Mucosa of rectum (tissue), 2 donors: ENCODE results near the gene ATP10B.

Experiments used
- H3K27ac ChIP-seq, 2 donors: one replicate each; pipeline ENCODE4 v1.7.0; 2013; ENCODE audit warnings: inconsistent platforms in 2 of 2, low read depth in 2 of 2, low read length in 2 of 2
- H3K27me3 ChIP-seq, 2 donors: one replicate each; pipeline ENCODE4 v1.7.0; 2013; ENCODE audit warnings: low read length in 2 of 2; ENCODE audit not compliant: control insufficient read depth in 2 of 2, insufficient read depth in 2 of 2
- H3K36me3 ChIP-seq, 2 donors: one replicate each; pipeline ENCODE4 v1.7.0; 2013; ENCODE audit warnings: low read length in 2 of 2; ENCODE audit not compliant: control insufficient read depth in 2 of 2, insufficient read depth in 2 of 2
- H3K4me1 ChIP-seq, 2 donors: one replicate each; pipeline ENCODE4 v1.7.0; 2013; ENCODE audit warnings: low read length in 2 of 2, mild to moderate bottlenecking in 1 of 2; ENCODE audit not compliant: control insufficient read depth in 2 of 2, insufficient read depth in 2 of 2
- H3K4me3 ChIP-seq, 2 donors: one replicate each; pipeline ENCODE4 v1.7.0; 2013; ENCODE audit warnings: low read length in 2 of 2
- H3K9ac ChIP-seq, 2 donors: one replicate each; pipeline ENCODE4 v1.7.0; 2013; ENCODE audit warnings: low read length in 2 of 2, low read depth in 1 of 2, mild to moderate bottlenecking in 1 of 2
- H3K9me3 ChIP-seq, 2 donors: one replicate each; pipeline ENCODE4 v1.7.0; 2013; ENCODE audit warnings: low read length in 2 of 2; ENCODE audit not compliant: control insufficient read depth in 2 of 2
- donor health status: healthy.
- donor health status: Normal muscosa, but diverticular disease.

The ATP10B gene

DNA sequence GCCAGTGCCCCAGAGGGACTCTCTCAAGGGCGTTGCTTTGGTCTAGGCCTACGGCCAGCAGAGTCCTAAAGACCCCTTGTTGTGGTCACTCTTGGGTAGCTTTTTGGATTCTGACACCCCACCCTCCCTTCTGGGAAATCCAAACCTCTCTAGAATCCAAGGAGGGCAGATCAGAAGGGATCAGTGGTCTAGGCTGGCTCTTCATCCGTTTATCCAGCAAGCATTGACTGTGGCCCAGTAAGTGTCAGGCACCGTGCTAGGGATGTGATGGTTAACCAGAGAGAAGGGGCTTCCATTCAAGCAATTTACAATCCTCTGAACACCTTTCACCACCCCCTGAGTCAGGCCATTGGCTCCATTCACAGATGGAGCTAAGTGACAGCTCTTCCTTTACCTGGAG is 249.3 kb downstream of the ATP10B start:
- no peak overlapping the region for H3K9ac ChIP-seq
- H3K4me1 ChIP-seq: no peaks in the 10 kb centered on the region
- no peaks in the 10 kb centered on the region for H3K9me3 ChIP-seq
- H3K4me3 ChIP-seq: no peak overlapping the region
- no peaks in the 10 kb centered on the region for H3K27me3 ChIP-seq
- H3K36me3 ChIP-seq: peaks cover 54 to 64% of the 10 kb centered on the region in 2 donors
- no peak overlapping the region for H3K27ac ChIP-seq

DNA sequence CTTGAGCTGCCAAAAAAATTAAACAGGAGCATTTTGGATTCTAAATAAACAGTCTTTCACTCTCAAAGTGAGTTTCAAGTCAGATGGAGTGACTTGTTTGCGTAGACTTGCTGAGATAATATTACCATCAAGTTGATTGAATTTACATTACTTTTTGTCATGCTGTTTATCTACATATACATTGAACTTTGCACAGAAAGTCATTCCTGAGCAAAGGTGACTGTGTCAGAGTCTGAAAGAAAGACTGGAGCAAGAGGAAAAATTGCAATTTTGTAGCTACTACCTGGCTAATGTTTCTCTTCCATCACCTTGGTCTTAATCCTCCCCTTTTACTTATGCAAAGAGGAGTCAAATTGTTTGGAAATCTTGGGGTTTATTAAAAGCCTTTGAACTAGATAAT is 251.0 kb downstream of the ATP10B start:
- H3K4me3 ChIP-seq: no peak overlapping the region
- no peaks in the 10 kb centered on the region for H3K27me3 ChIP-seq
- no peaks in the 10 kb centered on the region for H3K9me3 ChIP-seq
- no peak overlapping the region for H3K9ac ChIP-seq
- no peaks in the 10 kb centered on the region for H3K4me1 ChIP-seq
- no peak overlapping the region for H3K27ac ChIP-seq
- peaks cover 45 to 56% of the 10 kb centered on the region in 2 donors for H3K36me3 ChIP-seq

DNA sequence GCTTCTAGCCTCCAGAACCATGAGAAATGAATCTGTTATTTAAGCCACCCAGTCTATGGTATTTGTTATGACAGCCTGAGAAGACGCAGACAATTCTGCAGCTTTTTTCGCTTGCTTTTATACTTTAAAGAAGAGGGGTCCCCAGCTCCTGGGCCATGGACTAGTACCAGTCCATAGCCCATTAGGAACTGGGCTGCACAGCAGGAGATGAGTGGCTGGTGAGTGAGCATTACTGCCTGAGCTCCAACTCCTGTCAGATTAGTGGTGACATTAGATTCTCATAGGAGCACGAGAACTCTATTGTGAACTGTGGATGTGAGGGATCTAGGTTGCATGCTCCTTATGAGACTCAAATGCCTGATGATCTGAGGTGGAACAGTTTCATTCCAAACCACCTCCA is 278.7 kb downstream of the ATP10B start:
- Histone ChIP-seq H3K27me3 (no peaks in the 10 kb centered on the region), H3K9ac (no peak overlapping the region), H3K9me3 (no peaks in the 10 kb centered on the region), H3K4me3 (no peak overlapping the region), H3K36me3 (peaks cover 36 to 48% of the 10 kb centered on the region in 2 donors), H3K27ac (no peak overlapping the region), H3K4me1 (no peaks in the 10 kb centered on the region)

- no peak overlapping the region for H3K27ac ChIP-seq
- no peaks in the 10 kb centered on the region for H3K9me3 ChIP-seq
- H3K27me3 ChIP-seq: no peaks in the 10 kb centered on the region
- H3K36me3 ChIP-seq: peaks cover 54 to 61% of the 10 kb centered on the region in 2 donors
- H3K9ac ChIP-seq: no peak overlapping the region
- no peaks in the 10 kb centered on the region for H3K4me1 ChIP-seq
- H3K4me3 ChIP-seq: no peak overlapping the region
These were observed 284.8 kb downstream of the ATP10B start for GRCh38 chr5:160567031-160567705.

- Histone ChIP-seq H3K9me3 (no peaks in the 10 kb centered on the region), H3K4me3 (no peak overlapping the region), H3K36me3 (peaks cover 52 to 53% of the 10 kb centered on the region in 2 donors), H3K9ac (no peak overlapping the region), H3K27me3 (no peaks in the 10 kb centered on the region), H3K27ac (no peak overlapping the region), H3K4me1 (no peaks in the 10 kb centered on the region)
These were observed 286.6 kb downstream of the ATP10B start for GRCh38 chr5:160565376-160565775.

DNA sequence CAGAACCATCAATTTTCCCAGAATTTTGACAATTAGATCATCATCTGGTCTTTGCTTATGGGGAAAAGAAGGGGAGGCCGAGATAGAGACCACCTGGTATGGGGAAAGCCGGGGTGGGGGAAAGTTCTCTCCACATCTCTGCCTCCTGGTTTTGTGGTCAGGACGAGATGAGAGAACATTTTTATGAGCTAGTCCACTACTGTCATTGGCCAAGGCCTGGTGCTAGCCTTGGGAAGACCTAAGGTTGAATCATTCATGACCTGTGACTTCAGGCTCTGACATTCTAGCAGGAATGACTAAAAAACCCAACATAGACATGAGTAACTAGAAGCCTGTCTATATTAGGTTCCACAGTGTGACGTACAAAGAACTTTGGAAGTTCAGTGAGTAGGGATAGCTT is 295.2 kb downstream of the ATP10B start:
- H3K27me3 ChIP-seq: no peaks in the 10 kb centered on the region
- no peak overlapping the region for H3K27ac ChIP-seq
- H3K4me1 ChIP-seq: no peaks in the 10 kb centered on the region
- H3K36me3 ChIP-seq: peaks cover 0 to 5% of the 10 kb centered on the region in 2 donors
- no peaks in the 10 kb centered on the region for H3K9me3 ChIP-seq
- no peak overlapping the region for H3K4me3 ChIP-seq
- H3K9ac ChIP-seq: no peak overlapping the region

GRCh38 chr5:160555971-160556631 is 295.9 kb downstream of the ATP10B start:
- H3K27ac ChIP-seq: no peak overlapping the region
- no peaks in the 10 kb centered on the region for H3K36me3 ChIP-seq
- H3K9ac ChIP-seq: no peak overlapping the region
- H3K4me1 ChIP-seq: no peaks in the 10 kb centered on the region
- H3K9me3 ChIP-seq: no peaks in the 10 kb centered on the region
- no peaks in the 10 kb centered on the region for H3K27me3 ChIP-seq
- no peak overlapping the region for H3K4me3 ChIP-seq

DNA sequence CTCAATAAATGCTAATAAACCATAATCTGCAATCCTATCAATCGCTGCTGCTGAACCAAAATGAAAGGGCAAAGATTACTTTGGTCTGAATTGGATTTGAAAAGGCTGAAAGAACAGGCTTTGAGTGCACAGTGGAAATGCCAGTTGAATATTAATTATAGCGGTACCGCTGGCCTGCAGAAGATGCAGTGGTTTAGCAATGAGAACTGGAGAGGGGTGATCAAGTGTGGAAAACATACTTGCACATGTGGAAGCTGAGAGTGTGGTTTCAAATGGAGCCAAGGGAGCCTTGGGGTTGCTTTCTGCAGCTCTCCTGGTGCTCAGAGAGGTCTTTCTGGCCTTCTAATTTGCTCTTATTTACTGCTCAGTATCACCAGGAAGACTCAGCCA is 296.4 kb downstream of the ATP10B start:
- no peaks in the 10 kb centered on the region for H3K36me3 ChIP-seq
- no peak overlapping the region for H3K4me3 ChIP-seq
- no peaks in the 10 kb centered on the region for H3K27me3 ChIP-seq
- H3K27ac ChIP-seq: no peak overlapping the region
- no peaks in the 10 kb centered on the region for H3K9me3 ChIP-seq
- no peak overlapping the region for H3K9ac ChIP-seq
- H3K4me1 ChIP-seq: no peaks in the 10 kb centered on the region

GRCh38 chr5:160550075-160550474 is 301.9 kb downstream of the ATP10B start:
- H3K27me3 ChIP-seq: no peaks in the 10 kb centered on the region
- H3K4me3 ChIP-seq: no peak overlapping the region
- no peaks in the 10 kb centered on the region for H3K36me3 ChIP-seq
- no peak overlapping the region for H3K9ac ChIP-seq
- H3K27ac ChIP-seq: no peak overlapping the region
- H3K9me3 ChIP-seq: no peaks in the 10 kb centered on the region
- no peaks in the 10 kb centered on the region for H3K4me1 ChIP-seq

DNA sequence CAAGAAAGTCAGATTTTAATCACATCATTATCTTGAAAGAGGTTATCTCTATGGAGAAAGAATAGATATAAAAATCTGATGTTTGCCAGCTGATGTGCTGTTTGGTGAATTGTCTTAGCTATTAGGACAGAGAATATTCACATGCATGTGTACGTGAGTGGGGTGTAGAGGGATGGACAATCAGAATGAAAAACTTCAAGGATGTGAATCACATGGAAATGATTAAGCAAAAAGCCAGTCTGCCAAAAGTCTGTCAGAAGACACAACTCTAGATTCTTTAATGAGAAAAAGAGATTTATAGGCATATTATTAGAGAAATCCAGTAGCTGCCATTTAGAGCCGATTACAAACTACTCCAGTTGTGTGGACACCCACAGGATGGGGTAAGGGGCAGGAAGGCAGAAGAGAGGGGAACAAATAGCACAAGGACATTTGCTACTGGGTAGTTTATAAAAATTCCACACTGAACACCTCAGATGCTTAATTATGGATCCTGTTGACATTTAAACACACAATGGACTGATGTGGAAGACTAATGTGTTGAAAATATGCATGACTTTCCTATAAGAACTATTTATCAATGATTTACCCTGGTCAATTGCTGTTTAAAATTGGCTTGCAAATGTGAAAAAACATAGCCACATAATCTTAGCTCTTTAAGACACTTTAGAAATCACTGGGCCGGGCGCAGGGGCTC is 302.9 kb downstream of the ATP10B start:
- Histone ChIP-seq H3K9me3 (no peaks in the 10 kb centered on the region), H3K27me3 (no peaks in the 10 kb centered on the region), H3K9ac (no peak overlapping the region)

More for the DNA sequence above, 302.9 kb downstream of the ATP10B start:
- Histone ChIP-seq H3K36me3 (no peaks in the 10 kb centered on the region), H3K27ac (no peak overlapping the region), H3K4me1 (no peaks in the 10 kb centered on the region), H3K4me3 (no peak overlapping the region)
